ENCODE results near the gene TFDP1. TPM values are rescaled to one million over a fixed set of nuclear protein-coding genes. Genes with fewer than 3 reads are reported as not detected.

Gene TFDP1
- total and polyA plus RNA-seq, 2 donors (not counting 1 experiment from before 2014, with no cell fraction given), result 44.8 to 115 TPM

DNA sequence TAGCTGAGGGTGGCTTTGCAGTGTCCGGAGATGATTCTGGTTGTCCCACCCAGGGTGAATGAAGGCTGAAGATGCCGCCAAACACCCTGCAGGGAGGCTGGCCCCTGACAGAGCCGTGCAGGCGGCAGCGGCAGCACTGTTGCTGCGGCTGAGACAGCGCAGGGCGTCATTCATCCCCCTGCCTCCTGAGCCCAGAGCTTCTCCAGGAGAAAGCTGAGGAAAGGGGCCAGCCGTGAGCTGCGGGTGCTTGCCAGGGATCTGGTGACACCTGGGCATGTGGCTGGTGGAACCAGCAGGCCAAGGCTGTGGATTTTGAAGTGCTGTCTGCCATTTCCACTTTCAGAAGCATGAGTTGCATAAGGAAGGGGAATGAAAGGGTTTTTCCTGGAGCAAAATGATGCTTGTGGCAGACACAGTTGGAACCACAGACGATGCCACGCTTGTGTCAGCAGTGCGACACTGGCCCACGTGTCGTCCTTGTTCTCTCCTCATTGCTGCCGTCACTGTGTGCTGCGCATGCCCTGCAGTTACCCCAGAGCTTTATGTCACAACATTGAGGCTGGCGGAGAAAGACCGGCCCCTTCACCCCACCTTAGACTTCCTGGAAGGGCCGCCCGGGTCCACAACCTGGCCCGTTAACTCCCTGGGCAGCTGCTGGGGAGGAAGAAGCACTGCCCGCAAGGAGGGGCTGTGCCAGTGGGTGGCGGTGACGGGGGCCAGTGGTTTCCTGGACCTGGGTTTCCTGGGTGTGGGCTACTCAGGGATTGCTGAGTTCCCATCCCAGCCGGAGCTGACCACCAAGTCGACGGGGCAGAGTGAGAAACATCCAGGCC, 22.7 kb downstream of the TFDP1 start:
- no peak overlapping the region for H2AFZ ChIP-seq (ENCODE audit: low read length)
- H3K4me3 ChIP-seq (replicated peaks in 1 of 4; ENCODE audit: control extremely low read depth in 1 of 4, insufficient read depth in 1 of 4, low read depth in 3 of 4, low read length in 4 of 4), result no peak overlapping the region
- no peaks in the 10 kb centered on the region for H4K20me1 ChIP-seq (ENCODE audit: control insufficient read depth, extremely low read depth, insufficient read depth, low read length)
- no peaks in the 10 kb centered on the region for H3K4me1 ChIP-seq (ENCODE audit: control insufficient read depth, extremely low read depth, insufficient read depth, low read length)
- H3K27ac ChIP-seq (ENCODE audit: insufficient read depth, low read length), result no peak overlapping the region
- DNase-seq (ENCODE audit: low read depth in 2 of 2), result no peak
- H3K27me3 ChIP-seq (ENCODE audit: control insufficient read depth, insufficient read depth, low read length), result no peaks in the 10 kb centered on the region
- peaks cover 92% of the 10 kb centered on the region for H3K79me2 ChIP-seq (ENCODE audit: control insufficient read depth, insufficient read depth, low read length)
- TF ChIP-seq CTCF (conservative IDR thresholded peaks at IDR 0.05 in 1 of 2, IDR thresholded peaks at IDR 0.05 in 1 of 2; ENCODE audit: low read depth in 1 of 2, low read length in 2 of 2), result no peak
- TF ChIP-seq EZH2 (IDR thresholded peaks at IDR 0.05; ENCODE audit: low read length, missing control alignments), result no peak
- no peak overlapping the region for H3K4me2 ChIP-seq (ENCODE audit: extremely low read depth, insufficient read depth, low read length)
- no peak overlapping the region for H3K9ac ChIP-seq (ENCODE audit: insufficient read depth, low read length)
- H3K36me3 ChIP-seq (ENCODE audit: control insufficient read depth, insufficient read depth, low read length), result peaks cover 30% of the 10 kb centered on the region
- no peaks in the 10 kb centered on the region for H3K9me3 ChIP-seq (ENCODE audit: control insufficient read depth, insufficient read depth, low read depth, low read length)

GRCh38 chr13:113607889-113608635, 23.5 kb downstream of the TFDP1 start:
- Histone ChIP-seq H4K20me1 (ENCODE audit: control insufficient read depth, extremely low read depth, insufficient read depth, low read length) (no peaks in the 10 kb centered on the region), H3K4me2 (ENCODE audit: extremely low read depth, insufficient read depth, low read length) (no peak overlapping the region), H3K9me3 (ENCODE audit: control insufficient read depth, insufficient read depth, low read depth, low read length) (no peaks in the 10 kb centered on the region), H3K27me3 (ENCODE audit: control insufficient read depth, insufficient read depth, low read length) (no peaks in the 10 kb centered on the region), H2AFZ (ENCODE audit: low read length) (no peak overlapping the region), H3K4me1 (ENCODE audit: control insufficient read depth, extremely low read depth, insufficient read depth, low read length) (no peaks in the 10 kb centered on the region), H3K4me3 (replicated peaks in 1 of 4; ENCODE audit: control extremely low read depth in 1 of 4, insufficient read depth in 1 of 4, low read depth in 3 of 4, low read length in 4 of 4) (no peak overlapping the region), H3K27ac (ENCODE audit: insufficient read depth, low read length) (no peak overlapping the region), H3K36me3 (ENCODE audit: control insufficient read depth, insufficient read depth, low read length) (peaks cover 30% of the 10 kb centered on the region), H3K9ac (ENCODE audit: insufficient read depth, low read length) (no peak overlapping the region), H3K79me2 (ENCODE audit: control insufficient read depth, insufficient read depth, low read length) (peaks cover 89% of the 10 kb centered on the region)
- TF ChIP-seq CTCF (conservative IDR thresholded peaks at IDR 0.05 in 1 of 2, IDR thresholded peaks at IDR 0.05 in 1 of 2; ENCODE audit: low read depth in 1 of 2, low read length in 2 of 2) (no peak), EZH2 (IDR thresholded peaks at IDR 0.05; ENCODE audit: low read length, missing control alignments) (no peak)
- DNase-seq (ENCODE audit: low read depth in 2 of 2), result no peak

DNA sequence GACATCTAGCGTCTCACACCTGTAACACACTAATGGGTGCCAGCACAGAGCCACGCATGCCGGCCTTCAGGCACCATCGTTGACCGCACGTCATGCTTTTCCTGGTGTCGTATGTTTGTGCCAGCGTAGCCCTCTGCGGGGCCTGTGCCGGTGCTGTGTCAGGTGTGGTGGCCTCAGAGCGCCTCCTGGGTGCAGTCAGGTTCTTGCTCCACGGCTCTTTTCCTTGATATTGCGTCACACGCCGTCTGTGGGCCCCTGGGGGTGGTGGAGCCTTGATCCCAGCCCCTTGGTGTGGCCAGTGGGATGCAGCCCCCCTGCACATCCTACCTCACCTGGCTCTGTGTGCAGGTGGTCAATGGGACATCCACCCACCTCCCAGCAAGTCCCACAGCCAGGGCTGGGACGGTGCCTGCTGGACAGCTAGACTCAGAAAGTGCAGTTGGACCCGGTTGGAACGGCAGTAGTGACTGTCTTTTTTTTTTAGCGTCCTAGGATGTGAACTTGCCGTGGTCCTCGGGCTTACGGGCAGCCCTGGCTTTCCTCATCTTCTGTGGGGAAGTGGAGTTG, 24.5 kb downstream of the TFDP1 start:
- H3K79me2 ChIP-seq (ENCODE audit: control insufficient read depth, insufficient read depth, low read length), result peaks cover 88% of the 10 kb centered on the region
- no peak overlapping the region for H2AFZ ChIP-seq (ENCODE audit: low read length)

More for the DNA sequence above, 24.5 kb downstream of the TFDP1 start:
- no peak overlapping the region for H3K27ac ChIP-seq (ENCODE audit: insufficient read depth, low read length)
- H3K4me3 ChIP-seq (replicated peaks in 1 of 4; ENCODE audit: control extremely low read depth in 1 of 4, insufficient read depth in 1 of 4, low read depth in 3 of 4, low read length in 4 of 4), result no peak overlapping the region
- TF ChIP-seq EZH2 (IDR thresholded peaks at IDR 0.05; ENCODE audit: low read length, missing control alignments), result no peak
- no peak for TF ChIP-seq CTCF (conservative IDR thresholded peaks at IDR 0.05 in 1 of 2, IDR thresholded peaks at IDR 0.05 in 1 of 2; ENCODE audit: low read depth in 1 of 2, low read length in 2 of 2)
- no peaks in the 10 kb centered on the region for H3K27me3 ChIP-seq (ENCODE audit: control insufficient read depth, insufficient read depth, low read length)
- no peaks in the 10 kb centered on the region for H3K9me3 ChIP-seq (ENCODE audit: control insufficient read depth, insufficient read depth, low read depth, low read length)
- no peaks in the 10 kb centered on the region for H4K20me1 ChIP-seq (ENCODE audit: control insufficient read depth, extremely low read depth, insufficient read depth, low read length)
- H3K4me1 ChIP-seq (ENCODE audit: control insufficient read depth, extremely low read depth, insufficient read depth, low read length), result no peaks in the 10 kb centered on the region
- no peak overlapping the region for H3K9ac ChIP-seq (ENCODE audit: insufficient read depth, low read length)
- no peak for DNase-seq (ENCODE audit: low read depth in 2 of 2)
- peaks cover 30% of the 10 kb centered on the region for H3K36me3 ChIP-seq (ENCODE audit: control insufficient read depth, insufficient read depth, low read length)
- H3K4me2 ChIP-seq (ENCODE audit: extremely low read depth, insufficient read depth, low read length), result no peak overlapping the region

Data from fibroblast of lung (primary cell).